HEK293T (cell line): ENCODE results near the gene FN1.

ENCODE experiments used
- CTCF ChIA-PET: fragments of 350-600 bp; formaldehyde crosslinking; extraction: SDS; loops from one replicate; lab custom pipeline; 2021; ENCODE audit warnings: antibody characterized with exemption, inconsistent platforms; lab: Yijun Ruan, JAX
- POLR2A ChIA-PET: fragments of 350-600 bp; formaldehyde crosslinking; extraction: SDS; loops from one replicate; lab custom pipeline; 2020; ENCODE audit warnings: antibody characterized with exemption, inconsistent platforms; lab: Yijun Ruan, JAX
- DNase-seq: peaks from one replicate; pipeline ENCODE4 v3.0.0; 2012; ENCODE audit warnings: mixed read lengths; ENCODE audit errors: extremely low spot score
- ARNT ChIP-seq: fragments of 450-650 bp; IDR thresholded peaks from 2 replicates; pipeline ENCODE4 v1.6.1; 2017; ENCODE audit warnings: mild to moderate bottlenecking
- BHLHE40 ChIP-seq: fragments of 450-650 bp; IDR thresholded peaks from 2 replicates; pipeline ENCODE4 v1.6.1; 2016; ENCODE audit warnings: mild to moderate bottlenecking, moderate library complexity, borderline replicate concordance
- CTBP1 ChIP-seq: fragments of 450-650 bp; IDR thresholded peaks from 2 replicates; pipeline ENCODE4 v1.6.1; 2016; ENCODE audit warnings: borderline replicate concordance
- ELF4 ChIP-seq: fragments of 450-650 bp; IDR thresholded peaks from 2 replicates; pipeline ENCODE4 v1.6.1; 2017; ENCODE audit warnings: antibody characterized with exemption
- FOXA1 ChIP-seq: fragments of 450-650 bp; IDR thresholded peaks from 2 replicates; pipeline ENCODE4 v1.6.1; 2016; ENCODE audit warnings: mild to moderate bottlenecking
- FOXK2 ChIP-seq: fragments of 450-650 bp; IDR thresholded peaks from 2 replicates; pipeline ENCODE4 v1.6.1; 2016; ENCODE audit warnings: mild to moderate bottlenecking
- FOXM1 ChIP-seq: fragments of 450-650 bp; IDR thresholded peaks from 2 replicates; pipeline ENCODE4 v1.6.1; 2017; ENCODE audit warnings: mild to moderate bottlenecking, borderline replicate concordance
- HDGF ChIP-seq: fragments of 450-650 bp; IDR thresholded peaks from 2 replicates; pipeline ENCODE4 v1.6.1; 2017; ENCODE audit warnings: antibody characterized with exemption, borderline replicate concordance
- L3MBTL2 ChIP-seq: fragments of 450-650 bp; conservative IDR thresholded peaks from 2 replicates; pipeline ENCODE4 v1.6.1; 2016; ENCODE audit warnings: mild to moderate bottlenecking
- LEF1 ChIP-seq: fragments of 450-650 bp; IDR thresholded peaks from 2 replicates; pipeline ENCODE4 v1.6.1; 2017; ENCODE audit warnings: mild to moderate bottlenecking, borderline replicate concordance
- NFRKB ChIP-seq: fragments of 450-650 bp; IDR thresholded peaks from 2 replicates; pipeline ENCODE4 v1.6.1; 2016; ENCODE audit warnings: mild to moderate bottlenecking, moderate library complexity
- PKNOX1 ChIP-seq: fragments of 450-650 bp; IDR thresholded peaks from 2 replicates; pipeline ENCODE4 v1.6.1; 2016
- SP1 ChIP-seq: fragments of 450-650 bp; IDR thresholded peaks from 2 replicates; pipeline ENCODE4 v1.6.1; 2017
- SUZ12 ChIP-seq: fragments of 450-650 bp; IDR thresholded peaks from 2 replicates; pipeline ENCODE4 v1.6.1; 2016; ENCODE audit warnings: mild to moderate bottlenecking
- TARDBP ChIP-seq: fragments of 450-650 bp; IDR thresholded peaks from 2 replicates; pipeline ENCODE4 v1.6.1; 2016
- ZNF384 ChIP-seq: fragments of 450-650 bp; IDR thresholded peaks from 2 replicates; pipeline ENCODE4 v1.6.1; 2016

Gene FN1

GRCh38 chr2:215356948-215357461 lies 78.9 kb downstream of the FN1 start:
- DNase-seq: no peak
- no peak for TF ChIP-seq NFRKB
- TF ChIP-seq SUZ12: no peak
- no peak for TF ChIP-seq ELF4
- no peak for TF ChIP-seq LEF1
- TF ChIP-seq L3MBTL2: no peak
- TF ChIP-seq HDGF: no peak
- TF ChIP-seq PKNOX1: no peak
- TF ChIP-seq TARDBP: no peak
- TF ChIP-seq FOXK2: no peak
- no peak for TF ChIP-seq SP1
- no peak for TF ChIP-seq FOXM1
- no peak for TF ChIP-seq ZNF384
- TF ChIP-seq ARNT: no peak
- no peak for TF ChIP-seq CTBP1
- no peak for TF ChIP-seq FOXA1
- TF ChIP-seq BHLHE40: no peak
- CTCF ChIA-PET: interaction anchor here (0.5 to 0.6 kb wide), 2 partner anchors 12 to 43 kb away, joined by 3 to 4 read pairs; no protein-coding TSS in a partner anchor
- POLR2A ChIA-PET: no interaction called here

- TF ChIP-seq ELF4: no peak
- no peak for TF ChIP-seq SP1
- TF ChIP-seq TARDBP: no peak
- no peak for TF ChIP-seq BHLHE40
- TF ChIP-seq FOXK2: no peak
- no peak for TF ChIP-seq FOXM1
- no peak for TF ChIP-seq NFRKB
- TF ChIP-seq LEF1: no peak
- TF ChIP-seq FOXA1: no peak
- no peak for TF ChIP-seq SUZ12
- TF ChIP-seq HDGF: no peak
- TF ChIP-seq PKNOX1: no peak
- no peak for TF ChIP-seq ZNF384
- no peak for TF ChIP-seq ARNT
- TF ChIP-seq L3MBTL2: no peak
- no peak for TF ChIP-seq CTBP1
- POLR2A ChIA-PET: no interaction called here
- CTCF ChIA-PET: interaction anchor here (0.5 kb wide), 1 partner anchor 43 kb away, joined by 4 read pairs; no protein-coding TSS in a partner anchor
- no peak for DNase-seq
These were observed 79.4 kb downstream of the FN1 start for GRCh38 chr2:215356334-215356947.

GRCh38 chr2:215355801-215356200 lies 80.1 kb downstream of the FN1 start:
- DNase-seq: no peak
- CTCF ChIA-PET: no interaction called here
- TF ChIP-seq SUZ12 (no peak), TARDBP (no peak), FOXK2 (no peak), BHLHE40 (no peak), CTBP1 (no peak), ELF4 (no peak), SP1 (no peak), NFRKB (no peak), HDGF (no peak), ARNT (no peak), FOXM1 (no peak), L3MBTL2 (no peak), LEF1 (no peak), ZNF384 (no peak), FOXA1 (no peak), PKNOX1 (no peak)
- POLR2A ChIA-PET: no interaction called here

GRCh38 chr2:215354771-215355695 lies 80.8 kb downstream of the FN1 start:
- no peak for DNase-seq
- TF ChIP-seq SP1 (no peak), FOXA1 (no peak), FOXK2 (no peak), TARDBP (no peak), FOXM1 (no peak), SUZ12 (no peak), PKNOX1 (no peak), ARNT (no peak), NFRKB (no peak), LEF1 (no peak), CTBP1 (no peak), L3MBTL2 (no peak), ELF4 (no peak), ZNF384 (no peak), BHLHE40 (no peak), HDGF (no peak)
- ChIA-PET POLR2A (no interaction called here), CTCF (no interaction called here)
